HG03045 (cell line): ENCODE data around the gene SP8.
"Not testable (repeated sequence)": the region's sequence is repeated elsewhere in the genome, so short reads cannot be mapped to it uniquely, and the experiment has no call there.

ENCODE experiments used
- ATAC-seq: cut with Tn5 transposase; IDR thresholded peaks from one replicate; pipeline ENCODE4 v1.9.1; 2021; ENCODE audit warnings: mild to moderate bottlenecking, moderate library complexity; ENCODE audit not compliant: unreplicated experiment

SP8 gene

GRCh38 chr7:20786779-20787659 lies at the start of gene SP8:
TSS of gene SP8 (minus strand) at chr7:20786886. CDS start at chr7:20786798, 88 bp downstream.
- no peak for ATAC-seq

- ATAC-seq, result not testable (repeated sequence)
These were observed 49.7 kb upstream of the SP8 start for GRCh38 chr7:20836424-20836823.

GRCh38 chr7:20835111-20835750 lies 48.5 kb upstream of the SP8 start:
- ATAC-seq, result no peak

GRCh38 chr7:20834656-20835055 lies 48.0 kb upstream of the SP8 start:
- ATAC-seq, result no peak

- ATAC-seq, result no peak
These were observed 45.3 kb upstream of the SP8 start for GRCh38 chr7:20831956-20832355.

GRCh38 chr7:20831451-20831850 lies 44.8 kb upstream of the SP8 start:
- no peak for ATAC-seq

- ATAC-seq, result no peak
These were observed 42.3 kb upstream of the SP8 start for GRCh38 chr7:20828947-20829346.

GRCh38 chr7:20827172-20827571 lies 40.5 kb upstream of the SP8 start:
- no peak for ATAC-seq

GRCh38 chr7:20826243-20826642 lies 39.6 kb upstream of the SP8 start:
- no peak for ATAC-seq

GRCh38 chr7:20825555-20825954 lies 38.9 kb upstream of the SP8 start:
- no peak for ATAC-seq

- not testable (repeated sequence) for ATAC-seq
These were observed 34.7 kb upstream of the SP8 start for GRCh38 chr7:20821390-20821789.

GRCh38 chr7:20816372-20816959 lies 29.8 kb upstream of the SP8 start:
- no peak for ATAC-seq

GRCh38 chr7:20804345-20804744 lies 17.7 kb upstream of the SP8 start:
- ATAC-seq, result no peak

GRCh38 chr7:20799566-20800366 lies 13.1 kb upstream of the SP8 start:
- no peak for ATAC-seq

GRCh38 chr7:20798694-20799121 lies 12.0 kb upstream of the SP8 start:
- ATAC-seq, result no peak

- ATAC-seq, result peak; percentile 88
These were observed 11.5 kb upstream of the SP8 start for GRCh38 chr7:20798081-20798693.

- ATAC-seq, result peak; percentile 51
These were observed 10.9 kb upstream of the SP8 start for GRCh38 chr7:20797462-20798080.

- no peak for ATAC-seq
These were observed 10.4 kb upstream of the SP8 start for GRCh38 chr7:20797042-20797461.

GRCh38 chr7:20796500-20796899 lies 9.8 kb upstream of the SP8 start:
- no peak for ATAC-seq

GRCh38 chr7:20795881-20796280 lies 9.2 kb upstream of the SP8 start:
- ATAC-seq, result no peak
